CD14-positive monocyte (primary cell): ENCODE results near the gene COMMD1. TPM values are rescaled to one million over a fixed set of nuclear protein-coding genes. Genes with fewer than 3 reads are reported as not detected.

ENCODE experiments used
- DNase-seq, 3 donors: peaks; one replicate each; pipeline ENCODE4 v3.0.0-alpha.2; 2011 to 2022
- H2AFZ ChIP-seq: 2 replicates; pipeline ENCODE4 v1.6.0; 2012; ENCODE audit warnings: mild to moderate bottlenecking, low read depth, low read length, inconsistent platforms; ENCODE audit not compliant: insufficient read depth, poor library complexity, severe bottlenecking
- H3K27ac ChIP-seq, 2 donors: 1 replicate in 1 of 2; 2 replicates in 1 of 2; pipeline ENCODE4 v1.5.1; 2012 to 2013; ENCODE audit warnings: low read length in 2 of 2, control low read depth in 1 of 2, inconsistent platforms in 1 of 2, low read depth in 1 of 2, mild to moderate bottlenecking in 1 of 2
- H3K27me3 ChIP-seq, 2 donors: one replicate each; pipeline versions ENCODE4 v1.6.0 to v1.6.1; 2011 to 2013; ENCODE audit warnings: low read length in 2 of 2; ENCODE audit not compliant: control insufficient read depth in 2 of 2, insufficient read depth in 2 of 2
- H3K36me3 ChIP-seq, 2 donors: replicated peaks in 1 of 2; 1 replicate in 1 of 2; 2 replicates in 1 of 2; pipeline versions ENCODE4 v1.5.1 to v1.6.1; 2012 to 2013; ENCODE audit warnings: low read length in 2 of 2, control low read depth in 1 of 2, inconsistent platforms in 1 of 2, mild to moderate bottlenecking in 1 of 2; ENCODE audit not compliant: insufficient read depth in 2 of 2, control insufficient read depth in 1 of 2
- H3K4me1 ChIP-seq, 2 donors: 1 replicate in 1 of 2; 2 replicates in 1 of 2; pipeline versions ENCODE4 v1.5.1 to v1.6.1; 2012 to 2013; ENCODE audit warnings: low read length in 2 of 2, control low read depth in 1 of 2, inconsistent platforms in 1 of 2, mild to moderate bottlenecking in 1 of 2, moderate library complexity in 1 of 2; ENCODE audit not compliant: insufficient read depth in 2 of 2, control insufficient read depth in 1 of 2
- H3K4me2 ChIP-seq: replicated peaks from 2 replicates; pipeline ENCODE3; 2012; ENCODE audit warnings: low read length, moderate library complexity, mild to moderate bottlenecking; ENCODE audit not compliant: poor library complexity, severe bottlenecking; ENCODE audit errors: extremely low read depth
- H3K4me3 ChIP-seq, 3 experiments: fragments of 200-600 bp in 1 of 3; sonication (generic) in 1 of 3; replicated peaks in 1 of 3; 1 replicate in 2 of 3; 2 replicates in 1 of 3; pipeline ENCODE4 v1.5.1; 2011 to 2013; ENCODE audit warnings: low read length in 3 of 3, mild to moderate bottlenecking in 3 of 3, control low read depth in 2 of 3, low read depth in 2 of 3, inconsistent platforms in 1 of 3, moderate library complexity in 1 of 3
- H3K79me2 ChIP-seq: 2 replicates; pipeline ENCODE4 v1.6.0; 2012; ENCODE audit warnings: mild to moderate bottlenecking, control low read depth, inconsistent platforms, low read length, moderate library complexity; ENCODE audit not compliant: insufficient read depth
- H3K9ac ChIP-seq: 2 replicates; pipeline ENCODE4 v1.6.0; 2017; ENCODE audit warnings: low read length, mild to moderate bottlenecking; ENCODE audit not compliant: insufficient read depth, poor library complexity, severe bottlenecking
- H3K9me3 ChIP-seq, 2 donors: replicated peaks in 1 of 2; 1 replicate in 1 of 2; 2 replicates in 1 of 2; pipeline versions ENCODE4 v1.5.1 to v1.6.1; 2012 to 2013; ENCODE audit warnings: low read length in 2 of 2, control low read depth in 1 of 2; ENCODE audit not compliant: control insufficient read depth in 1 of 2, insufficient read depth in 1 of 2
- H4K20me1 ChIP-seq: 2 replicates; pipeline ENCODE4 v1.6.0; 2012; ENCODE audit warnings: mild to moderate bottlenecking, low read length, control low read depth, moderate library complexity; ENCODE audit not compliant: insufficient read depth
- H3K27ac Mint-ChIP-seq, 7 donors: one replicate each; pipeline ENCODE4 v1.8.0; 2020; ENCODE audit warnings: mild to moderate bottlenecking in 7 of 7, mixed read lengths in 7 of 7, moderate library complexity in 6 of 7, inconsistent platforms in 2 of 7
- H3K27me3 Mint-ChIP-seq, 3 donors: one replicate each; pipeline ENCODE4 v1.8.0; 2021 to 2022; ENCODE audit warnings: low read depth in 3 of 3, mild to moderate bottlenecking in 3 of 3, mixed read lengths in 3 of 3, moderate library complexity in 3 of 3, inconsistent platforms in 1 of 3
- H3K36me3 Mint-ChIP-seq, 2 donors: one replicate each; pipeline ENCODE4 v1.8.0; 2020; ENCODE audit warnings: mixed read lengths in 2 of 2, inconsistent platforms in 1 of 2, mild to moderate bottlenecking in 1 of 2
- H3K4me1 Mint-ChIP-seq: one replicate; pipeline ENCODE4 v1.8.0; 2020; ENCODE audit warnings: mild to moderate bottlenecking, mixed read lengths
- H3K4me3 Mint-ChIP-seq, 2 donors: one replicate each; pipeline ENCODE4 v1.8.0; 2020; ENCODE audit warnings: mild to moderate bottlenecking in 2 of 2, mixed read lengths in 2 of 2, moderate library complexity in 1 of 2
- H3K9me3 Mint-ChIP-seq, 7 donors: one replicate each; pipeline ENCODE4 v1.8.0; 2020 to 2022; ENCODE audit warnings: mixed read lengths in 7 of 7, mild to moderate bottlenecking in 6 of 7, moderate library complexity in 6 of 7, inconsistent platforms in 2 of 7
- CTCF ChIP-seq: fragments of 200-600 bp; IDR thresholded peaks from one replicate; pipeline ENCODE4 v1.8.0; 2022; ENCODE audit warnings: antibody characterized with exemption, mild to moderate bottlenecking
- WGBS: methylation state at CpG from one replicate; pipeline ENCODE4 v1.1.5; 2013; ENCODE audit warnings: missing lambda C conversion rate; ENCODE audit not compliant: insufficient coverage; 5-methylcytosine and 5-hydroxymethylcytosine counted together
- intact Hi-C, 2 donors: fragments of 100-400 bp; cut with micrococcal nuclease; formaldehyde crosslinking; loops; one replicate each; pipeline versions ENCODE4 v1.15.0 to v1.15.1; 2023
- polyA plus RNA-seq, 3 donors: library from polyadenylated mRNA; depleted of rRNA in 1 of 3; unstranded in 2 of 3; stranded (reverse) in 1 of 3; fragments of 300-500 nt in 2 of 3; fragments of >200 nt in 1 of 3; fragmentation: Illumina TruSeq in 2 of 3; gene quantifications; 1 replicate in 2 of 3; 2 replicates in 1 of 3; pipeline ENCODE4 v1.2.3, GENCODE V29; 2012 to 2021

Gene COMMD1
- polyA plus RNA-seq, 3 donors: 25.2 to 82.1 (median 70.7) TPM

- peaks cover 12 to 23% (median 21%) of the 10 kb centered on the region in 7 donors for H3K9me3 Mint-ChIP-seq
- H3K27me3 Mint-ChIP-seq: peaks cover 0 to 3% (median 0%) of the 10 kb centered on the region in 3 donors
- H3K4me3 Mint-ChIP-seq: no peak overlapping the region
- Histone ChIP-seq H3K9ac (no peak overlapping the region), H4K20me1 (no peaks in the 10 kb centered on the region), H3K79me2 (no peaks in the 10 kb centered on the region), H3K4me3 (no peak overlapping the region), H3K27me3 (no peaks in the 10 kb centered on the region), H3K27ac (no peak overlapping the region), H2AFZ (no peak overlapping the region), H3K36me3 (no peaks in the 10 kb centered on the region), H3K9me3 (peaks cover 11 to 13% of the 10 kb centered on the region in 2 donors), H3K4me1 (peaks cover 23 to 27% of the 10 kb centered on the region in 2 donors), H3K4me2 (no peak overlapping the region)
- no peak for TF ChIP-seq CTCF
- H3K4me1 Mint-ChIP-seq: peaks cover 34% of the 10 kb centered on the region
- DNase-seq: no peak
- peaks cover 11 to 16% of the 10 kb centered on the region in 2 donors for H3K36me3 Mint-ChIP-seq
- WGBS: 95% methylated on average over 17 of the region's 30 CpGs
- intact Hi-C loops: no loop called here
- no peak overlapping the region for H3K27ac Mint-ChIP-seq
Measured at GRCh38 chr2:62042400-62042799, 136.9 kb downstream of the COMMD1 start.

- H3K4me3 ChIP-seq: no peak overlapping the region
- H3K4me2 ChIP-seq: no peak overlapping the region
- no CpG with 5 or more reads among the region's 2 CpGs for WGBS
- H3K79me2 ChIP-seq: no peaks in the 10 kb centered on the region
- H3K4me3 Mint-ChIP-seq: no peak overlapping the region
- no peak overlapping the region for H3K9ac ChIP-seq
- H3K4me1 Mint-ChIP-seq: peaks cover 32% of the 10 kb centered on the region
- peaks cover 12 to 23% (median 21%) of the 10 kb centered on the region in 7 donors for H3K9me3 Mint-ChIP-seq
- H3K27me3 ChIP-seq: no peaks in the 10 kb centered on the region
- H3K27ac ChIP-seq: no peak overlapping the region
- H3K27me3 Mint-ChIP-seq: peaks cover 0 to 2% (median 0%) of the 10 kb centered on the region in 3 donors
- no peak overlapping the region for H2AFZ ChIP-seq
- no peak for TF ChIP-seq CTCF
- no peaks in the 10 kb centered on the region for H3K36me3 ChIP-seq
- no peaks in the 10 kb centered on the region for H4K20me1 ChIP-seq
- DNase-seq: no peak
- H3K27ac Mint-ChIP-seq: no peak overlapping the region
- H3K36me3 Mint-ChIP-seq: peaks cover 11 to 16% of the 10 kb centered on the region in 2 donors
- H3K9me3 ChIP-seq: peaks cover 11 to 13% of the 10 kb centered on the region in 2 donors
- H3K4me1 ChIP-seq: peaks cover 23 to 27% of the 10 kb centered on the region in 2 donors
- intact Hi-C loops: no loop called here
Measured at GRCh38 chr2:62042944-62043343, 137.5 kb downstream of the COMMD1 start.
